Measurements from ENCODE around the gene GALNT16. TPM values are rescaled to one million over a fixed set of nuclear protein-coding genes. Genes with fewer than 3 reads are reported as not detected.

The GALNT16 gene
- total RNA-seq, 1 donor from 2014 or later: not detected

- H3K4me3 ChIP-seq (ENCODE audit: low read depth, low read length): no peak overlapping the region
- FAIRE-seq (no peak), DNase-seq (ENCODE audit: low read depth) (no peak)
- peaks cover 3% of the 10 kb centered on the region for H3K27me3 ChIP-seq (ENCODE audit: control insufficient read depth, insufficient read depth, low read length)
- no peaks in the 10 kb centered on the region for H3K36me3 ChIP-seq (ENCODE audit: control insufficient read depth, insufficient read depth, low read length)
- TF ChIP-seq CTCF (IDR thresholded peaks at IDR 0.05; ENCODE audit: insufficient read depth, low read length, severe bottlenecking): no peak
Observed at GRCh38 chr14:69358233-69358963, 98.4 kb downstream of the GALNT16 start.

GRCh38 chr14:69358966-69359365 is 99.0 kb downstream of the GALNT16 start:
- TF ChIP-seq CTCF (IDR thresholded peaks at IDR 0.05; ENCODE audit: insufficient read depth, low read length, severe bottlenecking): no peak
- Histone ChIP-seq H3K36me3 (ENCODE audit: control insufficient read depth, insufficient read depth, low read length) (no peaks in the 10 kb centered on the region), H3K4me3 (ENCODE audit: low read depth, low read length) (no peak overlapping the region), H3K27me3 (ENCODE audit: control insufficient read depth, insufficient read depth, low read length) (peaks cover 3% of the 10 kb centered on the region)
- DNase-seq (ENCODE audit: low read depth) (no peak), FAIRE-seq (no peak)

GRCh38 chr14:69360438-69361108 is 100.6 kb downstream of the GALNT16 start:
- Histone ChIP-seq H3K4me3 (ENCODE audit: low read depth, low read length) (no peak overlapping the region), H3K27me3 (ENCODE audit: control insufficient read depth, insufficient read depth, low read length) (peaks cover 3% of the 10 kb centered on the region), H3K36me3 (ENCODE audit: control insufficient read depth, insufficient read depth, low read length) (no peaks in the 10 kb centered on the region)
- DNase-seq (ENCODE audit: low read depth): no peak
- TF ChIP-seq CTCF (IDR thresholded peaks at IDR 0.05; ENCODE audit: insufficient read depth, low read length, severe bottlenecking): no peak
- no peak for FAIRE-seq

- peak; percentile 52 for FAIRE-seq
- TF ChIP-seq CTCF (IDR thresholded peaks at IDR 0.05; ENCODE audit: insufficient read depth, low read length, severe bottlenecking): no peak
- no peaks in the 10 kb centered on the region for H3K36me3 ChIP-seq (ENCODE audit: control insufficient read depth, insufficient read depth, low read length)
- no peak for DNase-seq (ENCODE audit: low read depth)
- peaks cover 1% of the 10 kb centered on the region for H3K27me3 ChIP-seq (ENCODE audit: control insufficient read depth, insufficient read depth, low read length)
- H3K4me3 ChIP-seq (ENCODE audit: low read depth, low read length): no peak overlapping the region
Observed at GRCh38 chr14:69363055-69363454, 103.1 kb downstream of the GALNT16 start.

- FAIRE-seq: no peak
- H3K36me3 ChIP-seq (ENCODE audit: control insufficient read depth, insufficient read depth, low read length): no peaks in the 10 kb centered on the region
Observed at GRCh38 chr14:69363964-69364363, 104.0 kb downstream of the GALNT16 start.

More at GRCh38 chr14:69363964-69364363, 104.0 kb downstream of the GALNT16 start:
- Histone ChIP-seq H3K27me3 (ENCODE audit: control insufficient read depth, insufficient read depth, low read length) (no peaks in the 10 kb centered on the region), H3K4me3 (ENCODE audit: low read depth, low read length) (no peak overlapping the region)
- no peak for DNase-seq (ENCODE audit: low read depth)
- no peak for TF ChIP-seq CTCF (IDR thresholded peaks at IDR 0.05; ENCODE audit: insufficient read depth, low read length, severe bottlenecking)
